ENCODE results near the gene NINJ2. TPM values are rescaled to one million over a fixed set of nuclear protein-coding genes. Genes with fewer than 3 reads are reported as not detected.
"Not testable (repeated sequence)": the region's sequence is repeated elsewhere in the genome, so short reads cannot be mapped to it uniquely, and the experiment has no call there.

The NINJ2 gene
- total RNA-seq, 1 experiment from 2014 or later = 1.8 TPM

DNA sequence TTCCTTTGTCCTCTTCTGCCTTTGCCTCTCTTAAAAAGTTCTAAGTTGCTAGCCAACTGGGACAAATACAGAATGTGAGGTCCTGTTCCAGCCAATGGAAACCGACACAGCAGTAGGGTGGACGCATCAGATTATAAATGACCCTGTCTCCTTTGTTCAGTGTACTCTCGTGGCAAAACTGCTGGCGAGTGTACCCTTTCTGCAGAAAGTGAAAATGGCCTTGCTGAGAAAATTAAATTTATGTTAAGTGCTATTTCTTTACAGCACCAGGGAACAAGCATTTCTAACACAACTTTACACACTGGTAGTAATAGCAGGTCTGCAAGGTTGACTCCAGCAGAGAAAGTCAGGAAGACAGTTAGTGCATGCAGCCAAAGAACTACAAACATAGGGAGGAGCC, 35.0 kb upstream of the NINJ2 start:
- H3K9me2 ChIP-seq (replicated peaks; ENCODE audit: insufficient read depth, low read length); H4K20me1 ChIP-seq (ENCODE audit: insufficient read depth, low read depth, low read length); H3K9ac ChIP-seq (ENCODE audit: low read length); H3K27ac ChIP-seq (ENCODE audit: low read length); H3K79me2 ChIP-seq (ENCODE audit: low read length); H3K4me2 ChIP-seq (ENCODE audit: low read depth, low read length, poor library complexity, severe bottlenecking); H2AFZ ChIP-seq (ENCODE audit: low read length); H3K9me3 ChIP-seq (ENCODE audit: low read length); H3K27me3 ChIP-seq (ENCODE audit: low read length); H3K4me3 ChIP-seq (ENCODE audit: low read length); H3K36me3 ChIP-seq (ENCODE audit: insufficient read depth, low read length); DNase-seq; H3K4me1 ChIP-seq (ENCODE audit: low read length): not testable (repeated sequence)

DNA sequence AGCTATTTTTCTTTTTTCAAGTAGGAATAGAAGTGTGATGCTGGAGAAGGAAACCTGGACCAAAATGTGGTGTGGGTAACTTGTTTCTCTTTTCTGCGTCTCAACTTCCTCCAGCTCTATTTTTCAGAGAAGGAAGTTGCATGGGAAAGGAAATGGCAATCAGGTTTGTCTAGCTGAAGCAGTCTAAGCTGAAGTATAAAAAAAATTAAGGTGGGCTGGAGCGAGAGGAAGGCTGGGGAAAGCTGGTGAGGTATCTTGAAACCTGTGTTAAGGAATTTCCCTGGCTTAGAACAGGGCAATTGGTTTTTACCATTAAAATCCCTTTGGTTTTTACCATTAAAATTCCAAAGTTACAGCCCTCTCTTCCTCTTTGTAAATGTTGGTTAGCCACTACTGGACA, 34.2 kb upstream of the NINJ2 start:
- Histone ChIP-seq H3K9me2 (replicated peaks; ENCODE audit: insufficient read depth, low read length) (no peaks in the 10 kb centered on the region), H3K36me3 (ENCODE audit: insufficient read depth, low read length) (no peaks in the 10 kb centered on the region), H3K27ac (ENCODE audit: low read length) (no peak overlapping the region), H3K4me1 (ENCODE audit: low read length) (peaks cover 4% of the 10 kb centered on the region; the same call in 1 of the 2 replicates), H2AFZ (ENCODE audit: low read length) (no peak overlapping the region), H3K4me3 (ENCODE audit: low read length) (no peak overlapping the region), H3K4me2 (ENCODE audit: low read depth, low read length, poor library complexity, severe bottlenecking) (no peak overlapping the region), H4K20me1 (ENCODE audit: insufficient read depth, low read depth, low read length) (no peaks in the 10 kb centered on the region), H3K79me2 (ENCODE audit: low read length) (no peaks in the 10 kb centered on the region), H3K9me3 (ENCODE audit: low read length) (peaks cover 7% of the 10 kb centered on the region), H3K9ac (ENCODE audit: low read length) (no peak overlapping the region), H3K27me3 (ENCODE audit: low read length) (no peaks in the 10 kb centered on the region)
- DNase-seq = no peak

DNA sequence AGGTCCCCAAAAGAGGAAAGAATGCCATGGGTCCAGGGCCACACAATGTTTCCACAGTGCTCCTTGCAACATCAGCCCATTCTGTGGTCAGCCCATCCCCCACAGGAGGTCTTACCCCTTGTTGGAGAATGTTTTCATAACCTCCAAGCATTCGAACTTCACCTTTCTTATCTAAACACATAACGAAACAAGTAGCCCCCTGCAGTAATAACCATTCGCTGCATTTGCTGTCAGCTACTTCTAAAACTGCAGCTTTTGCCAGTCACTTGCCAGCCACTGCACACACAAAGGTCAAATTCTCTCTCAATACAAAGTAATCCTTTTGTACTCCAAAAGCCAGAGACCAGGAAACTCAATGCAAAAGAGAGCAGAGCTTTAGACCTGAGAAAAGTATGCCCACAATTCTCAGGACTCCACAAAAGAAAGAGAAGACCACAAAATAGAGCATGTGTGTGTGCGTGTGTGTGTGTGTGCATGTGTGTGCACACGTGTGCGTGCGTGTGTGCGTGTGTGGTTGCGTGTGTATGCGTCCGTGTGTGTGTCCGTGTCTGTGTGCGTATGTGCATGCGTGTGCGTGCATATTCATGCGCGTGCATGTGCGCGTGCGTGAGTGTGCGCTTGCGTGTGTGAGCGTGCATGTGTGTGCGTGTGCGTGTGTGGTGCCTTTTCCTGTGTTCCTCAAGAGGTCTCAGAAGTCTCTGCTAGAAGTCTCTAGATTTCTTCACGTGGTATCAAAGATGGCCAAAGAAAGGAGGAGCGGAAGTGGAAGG, 31.7 kb upstream of the NINJ2 start:
- no peaks in the 10 kb centered on the region for H3K27me3 ChIP-seq (ENCODE audit: low read length)
- no peaks in the 10 kb centered on the region for H3K9me2 ChIP-seq (replicated peaks; ENCODE audit: insufficient read depth, low read length)
- H3K27ac ChIP-seq (ENCODE audit: low read length) = no peak overlapping the region
- DNase-seq = no peak
- no peak overlapping the region for H3K4me2 ChIP-seq (ENCODE audit: low read depth, low read length, poor library complexity, severe bottlenecking)
- no peak overlapping the region for H3K4me3 ChIP-seq (ENCODE audit: low read length)
- H3K9ac ChIP-seq (ENCODE audit: low read length) = no peak overlapping the region
- no peaks in the 10 kb centered on the region for H4K20me1 ChIP-seq (ENCODE audit: insufficient read depth, low read depth, low read length)
- H3K79me2 ChIP-seq (ENCODE audit: low read length) = no peaks in the 10 kb centered on the region
- peaks cover 7% of the 10 kb centered on the region for H3K9me3 ChIP-seq (ENCODE audit: low read length)
- H3K4me1 ChIP-seq (ENCODE audit: low read length) = peaks cover 4% of the 10 kb centered on the region; the same call in 1 of the 2 replicates
- no peaks in the 10 kb centered on the region for H3K36me3 ChIP-seq (ENCODE audit: insufficient read depth, low read length)
- no peak overlapping the region for H2AFZ ChIP-seq (ENCODE audit: low read length)

DNA sequence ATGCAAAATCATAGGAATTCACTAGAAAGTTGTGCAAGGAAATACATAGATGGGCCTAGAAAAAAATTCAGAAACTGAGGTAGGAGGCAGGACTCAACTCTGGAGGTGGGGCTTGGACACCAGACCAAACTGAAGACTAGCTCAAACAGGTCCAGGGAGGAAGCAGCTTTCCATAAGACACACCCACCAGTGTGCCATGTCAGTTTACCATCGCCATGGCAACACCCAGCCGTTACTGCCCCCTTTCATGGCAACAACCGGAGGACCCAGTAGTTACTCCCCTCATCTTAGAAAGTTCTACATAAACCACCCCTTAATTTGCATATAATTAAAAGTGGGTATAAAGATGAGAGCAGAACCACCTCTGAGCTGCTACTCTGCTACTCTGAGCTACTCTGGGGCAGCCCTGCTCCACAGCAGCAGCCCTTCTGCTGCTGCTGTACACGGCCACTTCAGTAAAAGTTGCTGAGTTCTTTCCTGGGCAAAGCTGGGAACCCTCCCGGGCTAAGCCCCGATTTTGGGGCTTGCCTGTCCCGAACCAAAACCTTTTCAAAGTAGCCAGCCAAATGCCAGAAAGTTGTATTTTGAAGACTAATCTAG, 30.8 kb upstream of the NINJ2 start:
- Histone ChIP-seq H3K4me1 (ENCODE audit: low read length) (peaks cover 4% of the 10 kb centered on the region; the same call in 1 of the 2 replicates), H4K20me1 (ENCODE audit: insufficient read depth, low read depth, low read length) (no peaks in the 10 kb centered on the region), H3K4me2 (ENCODE audit: low read depth, low read length, poor library complexity, severe bottlenecking) (no peak overlapping the region), H3K27me3 (ENCODE audit: low read length) (no peaks in the 10 kb centered on the region), H3K9me3 (ENCODE audit: low read length) (peaks cover 7% of the 10 kb centered on the region), H3K9ac (ENCODE audit: low read length) (no peak overlapping the region), H2AFZ (ENCODE audit: low read length) (no peak overlapping the region), H3K27ac (ENCODE audit: low read length) (no peak overlapping the region), H3K4me3 (ENCODE audit: low read length) (no peak overlapping the region), H3K9me2 (replicated peaks; ENCODE audit: insufficient read depth, low read length) (no peaks in the 10 kb centered on the region), H3K79me2 (ENCODE audit: low read length) (no peaks in the 10 kb centered on the region), H3K36me3 (ENCODE audit: insufficient read depth, low read length) (no peaks in the 10 kb centered on the region)
- DNase-seq = peak; percentile 60

DNA sequence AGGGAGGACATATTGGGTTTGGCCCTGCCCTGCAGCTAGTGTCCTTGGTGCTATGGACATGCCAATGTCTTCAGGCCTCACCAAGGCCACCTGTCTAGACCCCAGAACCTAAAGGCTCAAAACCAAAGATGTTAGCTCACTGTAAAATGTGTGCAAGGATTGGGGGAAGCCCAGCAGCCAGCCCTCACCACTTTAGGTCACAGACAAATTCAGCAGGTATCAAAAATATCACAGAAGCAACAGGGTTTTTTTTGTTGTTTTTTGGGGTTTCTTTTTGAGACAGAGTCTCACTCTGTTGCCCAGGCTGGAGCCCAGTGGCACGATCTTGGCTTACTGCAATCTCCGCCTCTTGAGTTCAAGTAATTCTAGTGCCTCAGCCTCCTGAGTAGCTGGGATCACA, 29.0 kb upstream of the NINJ2 start:
- Histone ChIP-seq H3K4me3 (ENCODE audit: low read length) (no peak overlapping the region), H3K9me2 (replicated peaks; ENCODE audit: insufficient read depth, low read length) (no peaks in the 10 kb centered on the region), H3K79me2 (ENCODE audit: low read length) (no peaks in the 10 kb centered on the region), H3K27ac (ENCODE audit: low read length) (no peak overlapping the region), H3K27me3 (ENCODE audit: low read length) (no peaks in the 10 kb centered on the region), H4K20me1 (ENCODE audit: insufficient read depth, low read depth, low read length) (no peaks in the 10 kb centered on the region), H3K9me3 (ENCODE audit: low read length) (no peaks in the 10 kb centered on the region; the same call in 1 of the 2 replicates), H3K36me3 (ENCODE audit: insufficient read depth, low read length) (no peaks in the 10 kb centered on the region), H3K4me1 (ENCODE audit: low read length) (peaks cover 4% of the 10 kb centered on the region; the same call in 1 of the 2 replicates), H2AFZ (ENCODE audit: low read length) (no peak overlapping the region), H3K4me2 (ENCODE audit: low read depth, low read length, poor library complexity, severe bottlenecking) (no peak overlapping the region), H3K9ac (ENCODE audit: low read length) (no peak overlapping the region)
- DNase-seq = no peak

DNA sequence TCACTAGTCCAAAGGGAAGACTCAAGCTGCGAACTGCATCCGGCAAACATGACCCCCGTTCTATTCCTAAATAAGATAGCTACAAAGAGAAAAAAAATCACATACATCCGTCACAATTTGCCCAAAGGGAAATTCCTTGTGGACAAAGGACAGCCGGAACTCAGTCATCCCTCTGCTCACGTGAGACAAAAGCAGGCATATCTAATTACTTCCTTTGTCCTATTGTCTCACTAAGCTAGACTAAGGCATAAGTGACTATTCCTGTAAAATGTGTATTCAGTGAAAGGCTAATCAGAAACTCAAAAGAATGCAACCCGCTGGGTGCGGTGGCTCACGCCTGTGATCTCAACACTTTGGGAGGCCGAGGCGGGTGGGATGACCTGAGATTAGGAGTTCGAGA, 27.2 kb upstream of the NINJ2 start:
- H3K9ac ChIP-seq (ENCODE audit: low read length) = no peak overlapping the region
- H3K4me2 ChIP-seq (ENCODE audit: low read depth, low read length, poor library complexity, severe bottlenecking) = no peak overlapping the region
- DNase-seq = no peak
- H3K36me3 ChIP-seq (ENCODE audit: insufficient read depth, low read length) = no peaks in the 10 kb centered on the region
- H3K79me2 ChIP-seq (ENCODE audit: low read length) = no peaks in the 10 kb centered on the region
- no peaks in the 10 kb centered on the region for H4K20me1 ChIP-seq (ENCODE audit: insufficient read depth, low read depth, low read length)
- no peak overlapping the region for H3K27ac ChIP-seq (ENCODE audit: low read length)
- peaks cover 8% of the 10 kb centered on the region for H3K4me1 ChIP-seq (ENCODE audit: low read length)
- H3K9me3 ChIP-seq (ENCODE audit: low read length) = no peaks in the 10 kb centered on the region
- H2AFZ ChIP-seq (ENCODE audit: low read length) = no peak overlapping the region
- H3K4me3 ChIP-seq (ENCODE audit: low read length) = no peak overlapping the region
- H3K27me3 ChIP-seq (ENCODE audit: low read length) = no peaks in the 10 kb centered on the region
- H3K9me2 ChIP-seq (replicated peaks; ENCODE audit: insufficient read depth, low read length) = no peaks in the 10 kb centered on the region

DNA sequence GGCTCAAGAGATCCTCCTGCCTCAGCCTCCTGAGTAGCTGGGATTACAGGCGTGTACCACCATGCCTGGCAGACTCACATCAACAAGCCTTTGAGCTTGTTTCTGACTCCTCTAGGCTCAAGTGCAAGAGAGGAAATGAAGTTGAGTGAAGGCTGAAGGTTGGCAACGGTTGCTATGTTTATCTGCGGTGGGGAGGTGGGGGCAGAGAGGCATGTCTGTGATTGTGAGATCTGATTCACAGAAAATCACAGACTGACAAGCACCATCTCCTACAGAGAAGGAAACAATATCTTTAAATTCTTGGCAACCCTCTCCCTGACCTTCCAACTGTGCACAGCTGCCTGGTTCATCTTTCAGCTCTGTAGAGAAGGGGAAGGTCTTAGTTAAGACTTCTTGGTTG, 22.1 kb upstream of the NINJ2 start:
- Histone ChIP-seq H3K27me3 (ENCODE audit: low read length) (no peaks in the 10 kb centered on the region), H3K9me3 (ENCODE audit: low read length) (no peaks in the 10 kb centered on the region), H3K4me3 (ENCODE audit: low read length) (no peak overlapping the region), H3K9ac (ENCODE audit: low read length) (no peak overlapping the region), H3K9me2 (replicated peaks; ENCODE audit: insufficient read depth, low read length) (no peaks in the 10 kb centered on the region), H3K27ac (ENCODE audit: low read length) (0 out of 2 replicates have a peak overlapping the region, but pooled peaks have one; percentile 1), H2AFZ (ENCODE audit: low read length) (peak overlapping the region; percentile 14; the same call in 1 of the 2 replicates), H3K36me3 (ENCODE audit: insufficient read depth, low read length) (no peaks in the 10 kb centered on the region), H3K4me1 (ENCODE audit: low read length) (peaks cover 17% of the 10 kb centered on the region), H4K20me1 (ENCODE audit: insufficient read depth, low read depth, low read length) (no peaks in the 10 kb centered on the region), H3K79me2 (ENCODE audit: low read length) (no peaks in the 10 kb centered on the region), H3K4me2 (ENCODE audit: low read depth, low read length, poor library complexity, severe bottlenecking) (peak overlapping the region; percentile 3)
- peak; percentile 70 for DNase-seq

DNA sequence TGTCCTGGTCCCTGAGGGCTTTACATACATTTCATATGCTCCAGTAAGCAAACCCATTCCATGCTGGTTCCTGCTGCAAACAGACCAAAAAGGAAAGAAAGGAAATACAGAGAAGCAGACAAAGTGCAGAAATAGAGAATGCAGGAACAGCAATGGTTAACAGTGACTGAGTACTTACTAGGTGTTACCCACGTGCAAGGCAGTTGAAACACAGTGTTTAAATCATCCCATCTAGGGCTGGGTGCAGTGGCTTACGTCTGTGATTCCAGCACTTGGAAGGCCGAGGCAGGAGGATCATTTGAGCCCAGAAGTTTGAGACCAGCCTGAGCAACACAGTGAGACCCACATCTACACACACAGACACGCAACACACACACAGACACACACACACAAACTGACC, 21.2 kb upstream of the NINJ2 start:
- Histone ChIP-seq H2AFZ (ENCODE audit: low read length) (no peak overlapping the region), H4K20me1 (ENCODE audit: insufficient read depth, low read depth, low read length) (no peaks in the 10 kb centered on the region), H3K4me3 (ENCODE audit: low read length) (no peak overlapping the region), H3K9me3 (ENCODE audit: low read length) (no peaks in the 10 kb centered on the region), H3K4me1 (ENCODE audit: low read length) (peaks cover 17% of the 10 kb centered on the region), H3K79me2 (ENCODE audit: low read length) (no peaks in the 10 kb centered on the region), H3K9me2 (replicated peaks; ENCODE audit: insufficient read depth, low read length) (no peaks in the 10 kb centered on the region), H3K27ac (ENCODE audit: low read length) (no peak overlapping the region), H3K9ac (ENCODE audit: low read length) (no peak overlapping the region), H3K4me2 (ENCODE audit: low read depth, low read length, poor library complexity, severe bottlenecking) (no peak overlapping the region), H3K36me3 (ENCODE audit: insufficient read depth, low read length) (no peaks in the 10 kb centered on the region), H3K27me3 (ENCODE audit: low read length) (no peaks in the 10 kb centered on the region)
- no peak for DNase-seq
